Ishikawa (cell line): ENCODE measurements around the gene CWC25.

Experiments
- RAD21 ChIP-seq: IDR thresholded peaks from 2 replicates; pipeline ENCODE4 v1.6.1; 2012; ENCODE audit warnings: low read depth
- TCF12 ChIP-seq: IDR thresholded peaks from 2 replicates; pipeline ENCODE4 v1.6.1; 2012; ENCODE audit warnings: low read depth
- USF1 ChIP-seq: IDR thresholded peaks from 2 replicates; pipeline ENCODE4 v1.6.1; 2012
- YY1 ChIP-seq: IDR thresholded peaks from 2 replicates; pipeline ENCODE4 v1.6.1; 2012; ENCODE audit warnings: low read depth
- TF ChIP-seq, protein P1 (sequence below): IDR thresholded peaks from 2 replicates; pipeline ENCODE4 v1.6.1; 2012

GRCh38 chr17:38797828-38798227 is 27.3 kb downstream of the CWC25 start:
- TF ChIP-seq RAD21 (no peak), USF1 (no peak), TCF12 (no peak), YY1 (no peak)
- TF ChIP-seq, protein P1, sequence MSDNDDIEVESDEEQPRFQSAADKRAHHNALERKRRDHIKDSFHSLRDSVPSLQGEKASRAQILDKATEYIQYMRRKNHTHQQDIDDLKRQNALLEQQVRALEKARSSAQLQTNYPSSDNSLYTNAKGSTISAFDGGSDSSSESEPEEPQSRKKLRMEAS, result no peak
